HG02938 (cell line): Measurements from ENCODE around the gene STEAP1B.
"Not testable (repeated sequence)": the region's sequence is repeated elsewhere in the genome, so short reads cannot be mapped to it uniquely, and the experiment has no call there.

Experiments
- ATAC-seq: cut with Tn5 transposase; IDR thresholded peaks from one replicate; pipeline ENCODE4 v1.9.1; 2021; ENCODE audit warnings: mild to moderate bottlenecking, moderate library complexity; ENCODE audit not compliant: unreplicated experiment

The STEAP1B gene

DNA sequence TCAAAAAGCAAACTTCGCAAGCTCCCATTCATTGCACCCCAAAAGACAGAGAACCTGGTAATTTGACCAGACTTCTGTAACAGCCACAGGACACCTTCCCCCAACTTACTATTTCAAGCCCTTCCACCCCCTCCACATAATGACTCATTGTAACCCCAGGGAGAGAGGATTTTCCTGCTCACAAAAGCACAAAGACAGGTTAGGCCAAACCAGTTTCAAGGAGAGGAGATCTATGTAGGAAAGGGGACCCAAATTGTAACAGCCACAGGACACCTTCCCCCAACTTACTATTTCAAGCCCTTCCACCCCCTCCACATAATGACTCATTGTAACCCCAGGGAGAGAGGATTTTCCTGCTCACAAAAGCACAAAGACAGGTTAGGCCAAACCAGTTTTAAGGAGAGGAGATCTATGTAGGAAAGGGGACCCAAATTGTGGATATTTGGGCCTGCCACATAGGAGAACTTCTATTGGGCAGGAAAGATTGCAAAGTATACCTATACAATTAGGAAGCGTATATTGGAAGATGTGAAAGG, 66.8 kb downstream of the STEAP1B start:
- not testable (repeated sequence) for ATAC-seq

DNA sequence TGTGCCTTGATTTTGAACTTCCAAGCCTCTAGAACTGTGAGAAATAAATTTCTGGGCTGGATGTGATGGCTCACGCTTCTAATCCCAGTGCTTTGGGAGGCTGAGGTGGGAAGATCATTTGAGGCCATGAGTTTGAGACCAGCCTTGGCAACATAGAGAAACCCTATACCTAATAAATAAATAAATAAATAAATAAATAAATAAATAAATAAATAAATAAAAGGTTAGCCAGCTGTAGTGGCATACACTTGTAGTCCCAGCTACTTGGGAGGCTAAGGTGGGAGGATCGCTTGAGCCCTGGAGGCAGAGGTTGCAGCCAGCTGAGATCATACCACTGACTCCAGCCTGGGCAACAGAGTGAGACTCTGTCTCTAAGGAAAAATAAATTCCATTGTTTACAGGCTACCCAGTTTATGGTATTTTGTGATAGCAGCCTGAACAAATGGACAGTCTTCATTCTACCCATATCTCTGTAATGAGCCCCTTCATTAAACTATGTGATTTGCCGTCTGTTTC, 67.7 kb downstream of the STEAP1B start:
- ATAC-seq, result no peak

DNA sequence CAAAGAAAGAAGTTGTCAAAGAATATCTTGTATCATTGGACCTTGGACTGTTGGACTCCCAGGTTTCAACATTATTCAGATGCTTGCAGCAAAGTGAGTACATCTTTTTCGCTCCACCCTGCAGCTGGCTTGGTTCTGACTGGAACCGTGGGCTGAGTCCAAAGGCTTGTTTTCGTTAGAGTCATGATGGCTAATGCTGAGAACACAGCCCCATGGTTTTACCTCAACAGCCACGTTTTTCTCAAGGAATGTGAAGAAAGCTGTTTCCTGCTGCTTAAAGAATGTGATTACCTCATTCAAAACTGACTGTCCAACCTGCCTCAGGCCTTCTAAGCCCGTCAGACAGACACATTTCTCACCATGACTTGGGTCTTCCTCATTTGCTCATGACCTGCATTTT, 69.5 kb downstream of the STEAP1B start:
- ATAC-seq, result no peak

DNA sequence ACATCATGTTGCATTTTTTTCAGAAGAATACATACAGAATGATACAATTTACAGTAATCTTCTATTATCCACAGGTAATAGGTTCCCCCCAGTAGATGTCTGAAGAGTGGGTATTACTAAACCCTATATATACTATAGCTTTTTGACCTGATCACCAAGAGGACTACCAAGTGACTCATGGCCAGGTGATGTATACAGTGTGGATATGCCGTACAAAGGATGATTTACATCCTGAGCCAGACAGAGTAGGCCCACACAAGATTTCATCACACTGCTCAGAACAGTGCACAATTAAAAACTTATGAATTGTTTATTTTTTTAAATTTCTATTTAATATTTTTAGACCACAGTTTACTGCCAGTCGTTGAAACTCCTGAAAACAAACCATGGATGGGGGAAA, 70.6 kb downstream of the STEAP1B start:
- ATAC-seq, result no peak

DNA sequence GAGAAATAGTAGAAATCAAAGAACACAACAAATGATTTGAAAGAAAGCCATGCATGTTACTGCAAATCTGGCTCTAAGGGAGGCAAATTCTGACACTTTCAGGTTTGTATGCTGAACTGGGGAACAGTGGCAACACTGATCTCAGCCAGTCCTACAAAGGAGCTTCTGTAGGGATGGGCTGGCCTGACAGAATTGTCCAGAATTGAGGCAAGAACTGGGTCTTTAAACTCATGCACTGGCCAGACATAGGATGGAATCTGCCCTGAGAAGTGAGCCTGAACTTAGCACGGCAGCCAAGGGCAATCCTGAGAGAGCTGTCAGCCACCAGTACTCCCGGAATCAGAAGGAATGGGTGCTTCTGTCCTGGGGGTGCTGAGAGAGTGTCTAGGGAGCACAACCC, 72.1 kb downstream of the STEAP1B start:
- no peak for ATAC-seq

DNA sequence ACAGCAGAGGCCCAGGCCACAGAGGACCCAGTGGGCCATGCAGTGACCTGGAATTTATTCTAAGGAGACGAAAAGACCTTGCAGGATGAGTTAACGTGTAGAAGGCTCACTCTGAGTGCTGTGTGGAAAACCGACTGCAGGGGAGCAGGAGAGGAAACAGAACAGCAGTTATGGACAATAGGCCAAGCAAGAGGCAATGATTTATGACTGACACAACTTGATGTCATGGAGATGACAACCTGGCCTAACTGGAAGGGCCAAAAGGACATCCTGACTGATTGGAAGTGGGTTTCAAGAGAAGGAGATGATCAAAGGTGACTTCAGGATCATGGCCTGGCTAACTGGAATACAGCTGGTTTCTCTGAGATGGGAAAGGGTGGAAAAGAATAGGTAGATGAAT, 72.9 kb downstream of the STEAP1B start:
- no peak for ATAC-seq

DNA sequence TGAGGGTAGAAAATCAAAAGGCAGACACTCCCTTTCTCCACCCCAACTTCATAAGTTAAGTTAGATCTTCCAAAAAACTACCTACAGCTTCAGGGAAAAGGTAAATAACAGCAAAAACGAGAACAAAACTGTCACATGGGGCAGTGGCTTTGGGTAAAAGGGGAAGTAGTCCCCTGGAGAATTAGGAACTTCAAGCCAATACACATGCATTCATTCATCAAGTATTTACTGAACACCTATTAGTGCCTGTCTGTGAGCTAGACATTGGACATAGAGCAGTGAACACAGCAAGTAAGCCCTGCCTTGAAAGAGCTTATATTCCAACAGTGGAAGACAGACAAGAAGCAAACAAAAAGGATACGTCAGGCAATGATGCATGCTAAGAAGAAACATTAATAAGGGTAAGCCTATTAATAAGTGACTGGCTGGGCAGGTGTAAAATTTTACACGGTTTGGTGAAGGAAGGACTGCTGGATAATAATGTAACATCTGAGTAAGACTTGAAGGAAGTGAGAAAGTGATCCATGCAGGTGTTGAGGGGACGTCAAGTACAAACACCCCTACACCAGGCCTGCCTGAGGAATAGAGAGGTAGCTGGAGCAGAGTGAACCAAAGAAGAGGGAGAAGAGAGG, 73.4 kb downstream of the STEAP1B start:
- no peak for ATAC-seq

DNA sequence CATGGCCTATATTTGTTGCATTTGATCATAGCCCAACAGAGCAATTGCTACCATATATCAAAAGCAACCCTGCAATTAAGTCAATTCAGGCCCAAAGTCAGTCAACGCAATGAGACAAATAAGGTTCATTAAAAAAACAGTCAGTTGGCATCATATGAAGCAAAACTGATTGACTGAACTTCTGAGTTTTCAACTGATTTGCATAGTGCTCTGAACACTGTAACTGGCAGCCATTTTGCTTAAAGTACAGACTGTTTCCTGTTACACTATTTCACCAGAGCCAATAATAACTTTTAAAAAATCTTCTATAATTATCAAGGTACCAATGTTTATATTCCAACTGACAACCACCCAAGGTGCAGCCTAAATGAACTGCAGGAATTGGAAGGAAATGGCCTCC, 74.6 kb downstream of the STEAP1B start:
- peak; percentile 46 for ATAC-seq

DNA sequence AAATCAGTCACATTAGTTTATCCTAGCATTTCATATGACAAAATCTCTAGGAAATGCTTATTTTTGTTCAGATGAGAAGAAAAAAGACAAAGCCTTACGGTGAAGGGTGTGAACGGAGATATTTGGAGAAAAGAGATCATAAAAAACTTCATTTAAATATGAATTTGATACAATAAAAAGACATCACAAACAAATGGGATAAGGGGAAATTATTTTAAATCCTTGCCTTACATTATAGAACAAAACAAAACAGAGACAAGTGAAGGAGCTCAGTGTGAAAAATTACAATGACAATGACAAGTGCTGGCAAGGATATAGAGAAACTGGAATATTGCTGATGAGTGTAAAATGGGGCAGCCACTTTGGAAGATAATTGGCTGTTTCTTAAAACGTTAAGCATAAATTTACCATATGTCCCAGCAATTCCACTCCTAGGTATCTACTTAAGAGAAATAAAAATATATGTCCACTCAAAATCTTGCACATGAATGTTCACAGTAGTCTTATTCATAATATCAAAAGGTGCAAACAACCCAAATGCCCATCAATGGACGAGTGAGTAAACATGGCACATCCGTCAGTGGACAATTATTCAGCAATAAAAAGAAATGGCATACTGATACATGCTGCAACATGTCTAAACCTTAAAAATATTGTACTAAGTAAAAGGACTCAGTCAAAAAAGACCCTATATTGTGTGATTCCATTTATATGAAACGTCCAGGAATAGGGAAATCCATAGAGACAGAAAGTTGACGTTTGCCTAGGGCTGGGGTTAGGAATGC, 77.0 kb downstream of the STEAP1B start:
- ATAC-seq, result no peak

DNA sequence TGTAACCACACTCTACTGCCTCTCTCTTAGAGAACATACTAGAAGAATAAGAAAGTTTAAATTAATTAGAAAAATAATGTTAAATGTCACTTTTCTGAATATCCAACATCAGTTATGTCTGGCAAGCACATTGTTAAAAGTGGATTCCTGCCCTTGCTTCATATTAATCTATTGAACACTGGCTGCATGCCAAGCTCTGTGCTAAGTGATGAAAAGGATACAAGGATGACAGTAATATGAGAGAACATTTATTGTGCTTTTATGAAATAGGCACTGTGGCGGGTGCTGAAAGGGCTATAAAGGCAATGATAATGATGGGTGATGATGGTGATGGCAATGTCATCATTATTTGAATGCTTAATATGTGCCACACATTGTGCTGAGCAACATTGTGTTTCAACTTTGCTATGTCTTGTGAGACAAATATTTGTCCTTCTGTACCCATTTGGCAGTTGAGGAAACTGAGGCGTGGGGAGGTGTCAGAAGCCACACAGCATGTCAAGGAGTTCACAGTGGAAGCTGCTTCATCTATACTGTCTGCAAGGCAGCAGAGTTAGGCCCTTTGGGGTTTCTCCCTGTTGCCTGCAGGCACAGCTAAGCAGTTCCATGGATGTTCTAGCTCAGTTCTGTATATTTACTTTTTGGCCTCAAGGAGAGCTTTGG, 78.9 kb downstream of the STEAP1B start:
- ATAC-seq, result no peak

DNA sequence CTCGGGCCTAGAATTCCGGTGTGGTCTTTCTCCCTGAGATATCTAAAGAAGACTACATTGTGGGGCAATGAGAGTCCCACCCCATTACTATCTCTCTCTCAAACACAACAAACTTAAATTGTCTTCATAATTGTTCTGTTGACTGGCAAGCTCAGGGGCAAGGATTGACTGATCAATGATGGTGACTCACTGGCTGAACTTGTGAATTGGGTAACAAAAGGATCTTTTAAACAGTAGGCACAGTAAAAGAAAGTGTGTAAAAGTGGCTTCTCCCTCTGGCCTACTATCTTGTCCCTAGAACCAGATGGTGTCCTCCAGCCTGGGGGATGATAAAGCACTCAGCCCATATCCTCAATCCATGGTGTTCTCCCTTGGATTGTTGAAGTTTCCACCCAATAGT, 80.0 kb downstream of the STEAP1B start:
- no peak for ATAC-seq

DNA sequence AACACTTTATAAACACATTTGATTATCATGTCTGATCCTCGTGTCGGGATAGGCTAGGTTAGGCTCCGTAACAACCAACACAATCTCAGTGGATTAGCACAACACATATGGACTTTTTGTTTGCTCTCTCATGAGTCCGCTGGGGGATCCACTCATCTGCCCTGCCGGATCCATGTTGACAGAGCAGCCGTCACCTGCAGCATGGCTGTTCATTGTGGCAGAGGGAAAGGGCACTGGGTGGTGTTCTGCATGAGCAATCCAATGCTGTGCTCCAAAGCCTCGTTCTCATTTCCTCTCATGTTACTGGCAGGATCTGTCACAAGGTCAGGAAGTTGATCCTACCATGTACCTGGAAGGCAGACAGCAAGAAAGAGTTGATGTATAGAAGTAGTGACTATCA, 80.5 kb downstream of the STEAP1B start:
- ATAC-seq, result no peak

DNA sequence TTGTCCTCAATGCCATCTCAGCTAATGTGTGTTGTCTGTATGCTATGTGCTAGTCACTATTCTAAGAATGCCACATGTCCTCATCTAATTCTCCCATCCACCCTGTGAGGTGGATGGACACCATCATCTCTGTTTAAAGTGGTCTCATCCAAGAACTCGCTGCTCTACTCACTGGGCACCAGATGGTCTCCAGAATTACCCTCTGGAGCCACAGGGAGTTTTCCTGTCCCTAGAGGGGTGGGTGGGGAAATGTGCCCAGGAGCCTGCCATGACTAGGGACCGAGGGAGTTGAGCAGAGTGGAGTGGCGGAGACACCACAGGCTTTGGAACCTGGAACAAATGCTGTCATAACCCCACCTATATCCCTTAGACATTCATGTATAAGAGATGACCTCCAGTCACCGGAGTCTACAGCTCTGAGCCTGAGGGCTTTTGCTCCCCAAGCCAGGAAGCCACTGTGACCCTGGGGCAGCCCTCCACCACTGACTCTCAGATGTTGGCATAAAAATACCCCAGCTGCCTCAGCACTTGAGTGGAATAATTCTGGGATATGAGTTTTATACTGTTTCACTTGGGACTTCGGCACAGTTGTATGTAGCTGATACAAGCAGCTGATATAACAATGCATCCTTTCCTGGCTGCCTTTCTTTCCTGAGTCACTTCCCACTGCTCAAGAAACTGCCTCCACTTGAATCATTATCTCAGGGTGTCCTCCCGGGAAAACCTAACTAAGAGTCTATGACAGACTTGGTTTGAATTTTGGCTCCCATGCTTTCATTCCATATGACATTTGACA, 81.5 kb downstream of the STEAP1B start:
- ATAC-seq, result no peak

DNA sequence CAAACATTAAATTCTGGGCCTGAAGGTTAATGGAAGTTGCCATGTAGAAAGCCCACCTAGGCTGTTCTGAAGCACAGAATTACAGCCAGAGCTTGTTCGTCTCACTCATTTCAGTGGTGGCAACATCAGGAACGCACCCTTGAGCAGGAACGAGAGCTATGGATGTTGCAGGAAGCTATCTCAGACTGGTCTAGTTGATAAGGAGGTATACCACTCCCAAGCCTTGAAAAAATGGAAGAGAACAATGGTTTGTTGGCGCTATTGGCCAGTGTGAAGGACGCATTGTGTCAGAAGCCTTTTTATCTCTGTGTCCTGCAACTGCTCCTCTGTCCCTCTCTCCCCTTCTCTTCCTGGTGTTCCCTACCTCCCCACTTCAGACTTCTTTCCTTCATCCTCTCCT, 82.1 kb downstream of the STEAP1B start:
- no peak for ATAC-seq

DNA sequence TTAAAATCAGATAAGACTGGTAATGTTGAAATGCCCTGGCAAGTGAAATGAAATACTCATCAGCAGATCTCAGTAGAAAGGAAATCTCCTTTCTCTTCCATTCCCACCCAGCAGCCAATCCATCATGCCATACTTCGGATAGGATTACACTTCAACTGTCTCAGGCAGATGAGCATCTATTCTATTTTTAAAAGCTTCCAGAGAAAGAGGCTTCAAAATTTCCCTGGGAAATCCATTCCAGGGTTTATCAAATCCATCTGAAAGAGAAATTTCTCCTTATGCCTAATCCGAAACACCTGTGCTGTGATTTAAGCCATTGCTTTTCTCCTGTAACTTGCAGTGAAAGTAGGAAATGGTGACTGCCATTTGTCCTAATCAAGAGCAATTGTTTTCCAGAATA, 82.6 kb downstream of the STEAP1B start:
- ATAC-seq, result no peak

DNA sequence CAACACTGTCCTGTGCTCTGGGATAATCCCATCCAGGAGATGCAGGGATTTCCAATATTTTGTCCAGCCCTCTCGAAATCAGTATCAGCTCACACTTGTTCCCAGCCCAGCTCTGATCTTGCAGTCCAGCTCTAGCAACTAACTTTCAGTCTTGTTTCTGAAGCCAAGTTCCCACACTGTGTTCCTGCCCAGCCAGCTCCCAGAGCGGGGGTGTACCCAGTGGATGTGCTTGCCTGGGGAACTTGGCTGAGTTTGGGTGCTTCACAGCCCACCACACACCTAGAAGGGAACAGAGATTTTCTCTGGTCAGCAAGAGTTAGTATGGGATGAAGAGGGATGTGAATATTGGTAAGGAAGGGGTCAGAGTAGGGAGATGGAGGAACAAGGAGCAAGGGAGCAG, 85.6 kb downstream of the STEAP1B start:
- no peak for ATAC-seq

DNA sequence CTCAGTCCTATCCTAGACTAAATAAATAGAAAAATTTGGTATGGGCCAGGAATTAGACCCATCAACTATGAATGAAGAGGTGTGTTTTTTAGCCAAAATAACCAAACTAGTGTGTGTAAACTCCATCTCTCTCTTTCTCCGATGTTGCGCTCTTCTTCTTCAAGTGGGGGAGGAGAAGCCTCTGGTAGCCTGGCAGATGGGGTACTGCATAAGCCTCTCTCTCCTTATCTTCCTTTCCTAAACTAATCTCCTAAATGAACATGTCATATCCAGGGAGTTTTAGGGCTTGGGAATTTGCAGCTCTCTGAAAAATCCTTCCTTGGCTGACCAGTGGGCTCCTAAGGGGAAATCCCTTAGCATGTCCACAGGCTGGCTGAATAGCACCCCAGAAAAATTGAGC, 86.8 kb downstream of the STEAP1B start:
- no peak for ATAC-seq

DNA sequence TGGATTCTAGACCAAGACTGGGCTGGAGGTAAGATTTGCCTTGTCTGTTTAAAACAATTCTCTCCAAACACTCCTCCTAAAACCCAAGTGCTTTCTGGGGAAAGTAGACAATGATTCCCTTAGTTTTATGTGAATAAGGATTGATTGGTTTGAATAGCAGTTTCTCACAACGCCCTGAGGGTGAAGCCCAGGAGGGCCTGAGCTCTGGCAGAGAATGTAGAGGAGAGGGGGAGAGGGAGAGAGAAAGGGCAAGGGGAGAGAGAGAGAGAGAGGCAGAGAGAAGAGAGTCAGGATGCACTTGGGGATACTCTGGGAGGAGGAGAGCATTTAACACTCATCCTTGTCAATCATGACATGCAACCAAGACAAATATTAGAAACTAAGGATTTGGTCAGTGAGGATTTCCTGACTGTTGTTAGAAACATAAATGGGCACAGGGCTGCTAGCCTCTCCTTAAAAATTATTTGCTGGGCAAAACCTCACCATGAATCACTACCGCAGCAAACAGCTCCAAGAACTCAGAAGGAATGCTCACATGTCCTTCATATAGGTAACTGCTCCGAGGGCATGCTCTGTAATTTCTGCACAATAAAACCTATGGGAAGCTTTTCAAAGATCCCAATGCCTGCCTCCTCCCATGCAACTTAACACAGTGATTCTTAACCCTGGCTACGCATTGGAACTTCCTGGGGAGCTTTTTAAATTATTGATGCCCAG, 87.9 kb downstream of the STEAP1B start:
- ATAC-seq, result no peak

DNA sequence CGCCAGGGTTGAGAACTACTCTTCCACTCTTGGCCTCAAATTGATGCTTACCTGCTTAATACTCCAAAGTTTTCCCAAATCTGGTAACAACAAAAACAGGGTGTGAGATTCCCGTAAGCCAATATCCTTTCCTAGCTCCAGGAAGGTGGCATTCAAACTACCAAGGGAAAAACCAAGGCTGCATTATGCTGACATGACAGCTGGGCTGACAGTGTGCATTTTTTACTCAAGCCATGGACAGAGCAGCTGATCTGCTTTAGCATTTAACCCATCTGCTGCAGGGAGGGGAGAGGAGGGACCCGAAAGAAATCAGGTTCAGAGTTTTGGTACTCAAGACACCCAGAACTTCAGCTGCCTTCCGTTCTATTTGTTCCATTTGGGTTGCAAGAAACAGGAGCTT, 93.3 kb downstream of the STEAP1B start:
- no peak for ATAC-seq

DNA sequence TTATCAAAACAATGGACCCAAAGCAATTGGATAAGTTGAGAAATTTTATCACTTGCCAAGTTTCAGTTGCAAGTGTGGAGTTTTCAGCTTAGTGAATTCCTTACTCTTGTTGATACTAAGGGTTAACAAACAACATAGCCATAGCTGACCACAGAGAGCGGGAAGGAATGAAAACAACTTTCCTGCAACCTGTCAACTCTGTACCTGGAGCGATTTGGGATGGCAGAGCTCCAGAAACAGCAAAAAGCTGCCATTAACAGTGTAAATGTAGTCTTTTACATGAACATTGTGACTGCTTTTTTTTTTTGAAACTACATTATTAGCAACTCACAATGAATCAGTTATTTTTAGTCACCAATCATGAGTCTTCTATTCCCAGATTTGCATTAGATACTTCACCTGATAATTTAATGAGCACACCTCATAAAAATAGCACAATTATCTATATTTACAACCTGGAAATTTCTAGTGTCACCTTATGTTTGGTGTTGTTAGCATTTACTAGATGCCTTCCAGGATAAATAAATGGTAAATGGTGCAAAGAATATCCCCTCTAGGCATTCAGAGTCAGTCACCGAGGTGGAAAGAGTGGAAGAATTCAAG, 95.5 kb downstream of the STEAP1B start:
- no peak for ATAC-seq
